Dermis blood vessel endothelial cell (primary cell): ENCODE data around the gene GIMAP5. TPM values are rescaled to one million over a fixed set of nuclear protein-coding genes. Genes with fewer than 3 reads are reported as not detected.

Experiments
- DNase-seq: peaks from one replicate; pipeline ENCODE4 v3.0.0; 2010
- total RNA-seq: library from RNA; depleted of rRNA; stranded (reverse); fragments of >200 nt; gene quantifications from 2 replicates; pipeline ENCODE4 v1.2.3, GENCODE V29; 2014

Gene GIMAP5
- total RNA-seq, 1 donor from 2014 or later, result 350 TPM

- no peak for DNase-seq
These were observed 41.0 kb downstream of the GIMAP5 start for GRCh38 chr7:150778014-150778737.

DNA sequence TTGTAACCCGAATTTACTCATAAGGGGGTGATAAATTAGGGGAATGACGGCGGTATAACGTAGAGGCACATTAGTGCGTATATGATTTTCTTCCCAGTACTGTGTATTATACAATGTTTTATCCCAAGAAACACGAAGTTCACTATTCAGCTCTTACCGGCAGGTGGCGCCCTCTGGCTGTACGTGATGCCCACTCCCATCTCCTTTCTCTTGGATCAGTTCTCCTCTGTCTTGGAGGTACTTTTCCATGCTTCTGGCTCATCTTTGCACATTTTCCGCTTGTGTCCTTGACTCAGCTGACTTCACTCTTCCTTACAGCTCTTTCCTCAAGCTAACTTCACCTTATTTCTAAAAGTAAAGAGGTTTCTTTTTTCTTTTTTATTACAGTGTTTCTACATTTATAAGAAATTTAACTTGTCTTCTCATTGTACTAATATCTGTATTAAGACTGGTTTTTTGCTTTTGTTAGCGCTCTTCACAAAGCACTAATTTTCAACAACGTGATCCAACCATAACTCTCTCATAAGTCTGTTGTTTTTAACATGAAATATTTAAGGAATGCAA lies 41.6 kb downstream of the GIMAP5 start:
- peak; percentile 87 for DNase-seq

DNA sequence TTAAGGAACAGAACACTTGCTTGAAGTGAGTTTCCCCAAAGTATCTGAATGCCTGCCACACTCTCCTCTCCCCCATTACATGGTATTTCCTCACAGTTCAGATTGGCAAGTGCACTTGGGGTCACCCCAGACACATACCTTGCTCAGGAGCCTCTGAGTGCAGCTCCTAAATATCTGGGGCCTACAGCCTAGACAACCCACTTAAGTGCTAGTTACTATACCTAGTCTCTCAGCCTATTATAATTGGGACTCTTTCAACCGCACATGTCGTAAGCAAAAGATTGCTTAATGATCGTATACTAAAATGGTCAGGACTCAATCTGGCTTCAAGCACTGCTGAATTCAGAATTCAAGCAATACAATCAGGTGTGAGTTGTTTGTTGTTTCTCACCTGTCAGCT lies 43.1 kb downstream of the GIMAP5 start:
- DNase-seq, result no peak

DNA sequence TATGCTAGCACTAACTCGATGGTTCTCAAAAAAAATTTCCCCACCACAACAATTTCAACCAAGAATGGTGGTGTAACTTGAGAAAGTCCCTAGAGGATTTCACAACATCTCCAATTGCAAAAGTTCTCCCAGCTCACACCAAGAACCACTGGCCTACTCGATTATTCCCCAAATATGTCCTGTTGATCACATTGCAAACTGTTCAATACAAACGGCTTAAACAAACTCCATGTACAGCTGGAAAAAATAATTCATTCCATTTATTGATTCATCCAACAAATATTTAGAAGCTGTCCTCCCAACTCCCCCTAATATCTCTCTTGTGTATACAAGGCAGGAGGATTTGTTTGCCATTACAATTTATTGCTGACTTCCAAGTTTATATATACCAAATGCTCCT lies 43.9 kb downstream of the GIMAP5 start:
- no peak for DNase-seq

DNA sequence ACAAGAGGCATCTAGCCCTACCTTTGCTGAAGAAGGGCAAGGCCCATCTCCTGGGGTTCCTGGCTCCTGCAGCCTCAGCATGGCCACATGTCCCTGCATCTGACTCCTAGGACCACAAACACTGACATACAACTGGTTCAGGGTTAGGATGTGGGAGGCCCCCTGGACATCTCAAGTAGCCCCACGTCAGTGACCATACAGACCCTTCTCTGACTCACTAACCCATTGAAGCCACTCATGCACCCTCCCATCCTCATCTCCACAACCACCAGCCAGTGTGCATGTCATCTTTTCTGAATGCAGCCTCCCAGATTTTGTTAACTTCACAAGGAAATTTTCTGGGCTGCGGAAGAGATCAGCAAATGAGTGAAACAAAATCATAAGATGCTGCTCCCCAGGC lies 44.7 kb downstream of the GIMAP5 start:
- DNase-seq, result no peak

DNA sequence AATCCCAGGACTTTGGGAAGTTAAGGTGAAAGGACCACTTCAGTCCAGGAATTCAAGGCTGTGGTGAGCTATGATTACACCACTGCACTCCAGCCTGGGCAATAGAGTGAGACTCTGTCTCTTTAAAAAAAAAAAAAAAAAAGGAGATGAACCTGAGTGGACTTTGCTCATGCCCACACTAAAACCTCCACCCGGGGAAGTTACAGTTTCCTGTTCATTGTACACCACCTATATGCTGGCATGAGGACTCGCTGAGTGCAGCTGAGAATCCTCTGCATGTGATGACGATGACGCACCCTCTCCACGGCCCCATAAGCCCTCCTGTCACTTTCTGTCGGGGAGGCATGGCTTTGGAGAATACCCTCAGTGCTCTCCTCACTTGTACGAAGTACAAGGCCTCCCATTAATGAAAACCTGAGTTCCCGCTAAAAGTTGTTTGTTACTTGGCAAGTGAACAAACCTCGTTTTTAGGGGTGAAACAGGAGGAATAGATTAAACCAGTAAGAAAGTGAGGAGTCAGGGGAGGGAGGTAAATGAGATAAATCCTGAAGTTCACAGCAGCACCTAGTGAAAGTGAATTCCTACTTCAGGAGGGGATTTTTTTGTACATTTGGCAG lies 47.0 kb downstream of the GIMAP5 start:
- DNase-seq, result peak; percentile 52

GRCh38 chr7:150784954-150785353 lies 47.7 kb downstream of the GIMAP5 start:
- DNase-seq, result no peak

GRCh38 chr7:150787321-150788281 lies 50.4 kb downstream of the GIMAP5 start:
- DNase-seq, result no peak

GRCh38 chr7:150788474-150789269 lies 51.5 kb downstream of the GIMAP5 start:
- no peak for DNase-seq

- DNase-seq, result no peak
These were observed 53.3 kb downstream of the GIMAP5 start for GRCh38 chr7:150790416-150791075.

DNA sequence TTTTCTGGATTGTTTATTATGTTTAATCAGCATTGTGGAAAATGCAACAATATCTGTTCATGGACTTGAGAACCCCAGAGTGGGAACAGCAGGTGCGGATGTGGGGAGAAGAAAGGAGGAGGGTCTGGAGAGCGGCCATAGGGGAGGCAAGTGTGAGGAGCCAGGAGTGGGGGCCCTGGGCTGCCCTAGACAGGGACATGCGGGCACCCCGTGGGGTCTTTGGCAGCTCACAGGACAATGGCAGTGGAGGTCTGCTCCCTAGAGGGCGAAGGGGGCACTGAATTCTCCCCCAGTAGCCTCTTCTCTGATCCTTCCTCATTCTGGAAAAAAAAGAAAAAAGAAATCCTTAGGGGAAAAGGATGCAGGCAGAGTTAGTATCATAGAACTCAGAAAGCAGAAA lies 54.1 kb downstream of the GIMAP5 start:
- no peak for DNase-seq

DNA sequence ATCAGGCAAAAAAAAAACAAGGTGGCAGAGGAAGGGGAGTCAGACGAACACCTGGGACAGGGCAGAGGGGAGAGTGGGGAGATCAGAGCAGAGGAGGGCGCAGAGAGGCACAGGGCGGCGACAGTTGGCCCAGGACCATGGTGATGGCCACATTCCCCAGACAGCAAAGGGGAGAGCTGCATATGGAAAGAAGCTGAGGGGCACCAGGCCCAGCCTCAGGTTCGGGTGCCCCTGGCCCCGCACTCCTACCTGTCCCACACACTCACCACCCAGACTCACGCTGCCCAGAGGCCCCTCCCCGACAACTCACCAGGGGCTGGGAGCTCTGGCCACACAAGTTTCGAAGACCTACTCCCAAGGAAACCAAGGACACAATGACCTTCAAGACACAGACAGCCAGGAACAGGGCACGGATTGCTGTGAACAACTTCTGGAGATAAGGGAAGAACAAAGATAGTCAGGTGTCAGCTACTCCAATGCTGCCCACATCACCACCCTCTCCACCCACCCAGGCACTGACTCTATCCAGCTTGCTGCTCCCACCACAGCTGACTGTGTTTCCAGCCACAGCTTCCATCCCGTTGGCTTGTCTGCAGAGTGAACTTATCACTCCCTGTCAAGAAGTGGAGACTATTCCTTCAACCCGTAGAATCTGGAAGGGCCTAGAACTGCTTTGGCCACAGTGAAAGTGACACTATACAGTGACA lies 54.7 kb downstream of the GIMAP5 start:
- DNase-seq, result no peak

Other genes with a start within 250 kb of the GIMAP5 start
- gene GIMAP7, start 222.5 kb upstream of the GIMAP5 start, total RNA-seq, result 111 and 145 TPM in 2 replicates
- gene GIMAP4, start 170.0 kb upstream of the GIMAP5 start, total RNA-seq, result 388 and 408 TPM in 2 replicates
- 262 and 355 TPM in 2 replicates for gene GIMAP6, start 105.0 kb upstream of the GIMAP5 start, total RNA-seq
- 75.9 and 87.0 TPM in 2 replicates for gene GIMAP2, start 51.7 kb upstream of the GIMAP5 start, total RNA-seq
- gene GIMAP1, start 20.8 kb upstream of the GIMAP5 start, total RNA-seq, result 28.2 and 31.1 TPM in 2 replicates
- not detected in 2 replicates for gene TMEM176B, start 62.9 kb downstream of the GIMAP5 start, total RNA-seq
- not detected in 2 replicates for gene TMEM176A, start 63.4 kb downstream of the GIMAP5 start, total RNA-seq
- not detected in 2 replicates for gene AOC1, start 115.1 kb downstream of the GIMAP5 start, total RNA-seq
- under 0.01 TPM in 1 of 2 replicates, not detected in the other for gene KCNH2, start 240.9 kb downstream of the GIMAP5 start, total RNA-seq